ENCODE results near the gene MAST3. TPM values are rescaled to one million over a fixed set of nuclear protein-coding genes. Genes with fewer than 3 reads are reported as not detected.

The MAST3 gene
- total RNA-seq, 1 donor from 2014 or later: 48.6 TPM

- ATAC-seq (ENCODE audit: low read depth) (peak; percentile 97), DNase-seq (peak; percentile 90)
- TF ChIP-seq, protein P1, sequence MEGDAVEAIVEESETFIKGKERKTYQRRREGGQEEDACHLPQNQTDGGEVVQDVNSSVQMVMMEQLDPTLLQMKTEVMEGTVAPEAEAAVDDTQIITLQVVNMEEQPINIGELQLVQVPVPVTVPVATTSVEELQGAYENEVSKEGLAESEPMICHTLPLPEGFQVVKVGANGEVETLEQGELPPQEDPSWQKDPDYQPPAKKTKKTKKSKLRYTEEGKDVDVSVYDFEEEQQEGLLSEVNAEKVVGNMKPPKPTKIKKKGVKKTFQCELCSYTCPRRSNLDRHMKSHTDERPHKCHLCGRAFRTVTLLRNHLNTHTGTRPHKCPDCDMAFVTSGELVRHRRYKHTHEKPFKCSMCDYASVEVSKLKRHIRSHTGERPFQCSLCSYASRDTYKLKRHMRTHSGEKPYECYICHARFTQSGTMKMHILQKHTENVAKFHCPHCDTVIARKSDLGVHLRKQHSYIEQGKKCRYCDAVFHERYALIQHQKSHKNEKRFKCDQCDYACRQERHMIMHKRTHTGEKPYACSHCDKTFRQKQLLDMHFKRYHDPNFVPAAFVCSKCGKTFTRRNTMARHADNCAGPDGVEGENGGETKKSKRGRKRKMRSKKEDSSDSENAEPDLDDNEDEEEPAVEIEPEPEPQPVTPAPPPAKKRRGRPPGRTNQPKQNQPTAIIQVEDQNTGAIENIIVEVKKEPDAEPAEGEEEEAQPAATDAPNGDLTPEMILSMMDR (IDR thresholded peaks at IDR 0.05): no peak
- H3K4me3 Mint-ChIP-seq: peak overlapping the region; percentile 24
- intact Hi-C loops (cut with micrococcal nuclease): loop anchor here (1.0 kb wide), 3 partner anchors 8 to 90 kb away; no protein-coding TSS in a partner anchor
- CTCF ChIA-PET: interaction anchor here (0.7 to 2.1 kb wide), 5 partner anchors 10 to 91 kb away, joined by 3 to 15 read pairs (median 3); no protein-coding TSS in a partner anchor
- POLR2A ChIA-PET: interaction anchor here (0.5 to 3.4 kb wide), 13 partner anchors 10 to 302 kb away, joined by 3 to 14 read pairs (median 5); partner anchors contain the start of gene MPV17L2
- H3K4me1 Mint-ChIP-seq: peaks cover 16% of the 10 kb centered on the region
- no peaks in the 10 kb centered on the region for H3K27me3 Mint-ChIP-seq
- peak overlapping the region; percentile 18 for H3K27ac Mint-ChIP-seq
- H3K36me3 Mint-ChIP-seq (ENCODE audit: low read depth): peaks cover 22% of the 10 kb centered on the region
- H3K9me3 Mint-ChIP-seq: no peaks in the 10 kb centered on the region
These were observed 63.5 kb downstream of the MAST3 start for GRCh38 chr19:18160971-18161635.

DNA sequence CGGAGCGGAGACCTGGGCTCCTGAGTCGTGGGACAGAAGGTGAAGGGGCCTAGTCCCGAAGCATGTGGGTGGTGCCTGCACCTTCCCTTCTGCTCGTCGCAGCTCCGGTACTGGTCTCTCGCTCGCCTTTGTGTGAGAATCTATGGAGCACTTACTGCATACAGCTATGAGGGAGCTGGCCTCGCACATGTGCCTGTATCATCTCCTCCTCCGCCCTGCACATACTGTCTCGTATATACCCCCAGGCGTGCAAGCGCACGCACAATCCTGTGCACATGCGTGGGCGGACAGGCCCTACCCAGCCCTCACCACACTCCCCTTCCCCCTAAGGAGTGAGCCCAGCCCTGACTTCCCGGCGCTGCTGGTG is 64.0 kb downstream of the MAST3 start:
- intact Hi-C loops (cut with micrococcal nuclease): loop anchor here (1.0 kb wide), 3 partner anchors 8 to 90 kb away; no protein-coding TSS in a partner anchor
- DNase-seq (no peak), ATAC-seq (ENCODE audit: low read depth) (no peak)
- no peak overlapping the region for H3K27ac Mint-ChIP-seq
- no peaks in the 10 kb centered on the region for H3K9me3 Mint-ChIP-seq
- no peak overlapping the region for H3K4me3 Mint-ChIP-seq
- TF ChIP-seq, protein P1 (IDR thresholded peaks at IDR 0.05): no peak
- H3K4me1 Mint-ChIP-seq: peaks cover 13% of the 10 kb centered on the region
- POLR2A ChIA-PET: interaction anchor here (0.5 to 3.4 kb wide), 7 partner anchors 9 to 118 kb away, joined by 3 to 14 read pairs (median 7); partner anchors contain the start of gene MPV17L2
- H3K27me3 Mint-ChIP-seq: no peaks in the 10 kb centered on the region
- peaks cover 21% of the 10 kb centered on the region for H3K36me3 Mint-ChIP-seq (ENCODE audit: low read depth)
- CTCF ChIA-PET: interaction anchor here (0.7 to 2.1 kb wide), 5 partner anchors 9 to 91 kb away, joined by 3 to 15 read pairs (median 3); no protein-coding TSS in a partner anchor

- Mint-ChIP-seq H3K4me1 (peaks cover 26% of the 10 kb centered on the region), H3K27me3 (no peaks in the 10 kb centered on the region), H3K9me3 (no peaks in the 10 kb centered on the region), H3K27ac (no peak overlapping the region), H3K4me3 (no peak overlapping the region), H3K36me3 (ENCODE audit: low read depth) (peaks cover 35% of the 10 kb centered on the region)
- DNase-seq (no peak), ATAC-seq (ENCODE audit: low read depth) (no peak)
- ChIA-PET POLR2A (interaction anchor here (0.6 to 1.9 kb wide), 4 partner anchors 12 to 140 kb away, joined by 3 to 6 read pairs (median 5); partner anchors contain the start of genes MPV17L2 and PIK3R2), CTCF (interaction anchor here (1.0 to 1.3 kb wide), 2 partner anchors 9 to 87 kb away, joined by 3 read pairs; no protein-coding TSS in a partner anchor)
- intact Hi-C loops (cut with micrococcal nuclease): no loop called here
- TF ChIP-seq, protein P1 (IDR thresholded peaks at IDR 0.05): no peak
These were observed 66.5 kb downstream of the MAST3 start for GRCh38 chr19:18164072-18164471.

- Mint-ChIP-seq H3K27ac (no peak overlapping the region), H3K4me1 (peaks cover 36% of the 10 kb centered on the region), H3K9me3 (no peaks in the 10 kb centered on the region), H3K36me3 (ENCODE audit: low read depth) (peaks cover 34% of the 10 kb centered on the region), H3K4me3 (no peak overlapping the region), H3K27me3 (no peaks in the 10 kb centered on the region)
- POLR2A ChIA-PET: interaction anchor here (0.5 to 1.9 kb wide), 9 partner anchors 14 to 137 kb away, joined by 3 to 8 read pairs (median 4); partner anchors contain the start of genes MPV17L2 and PIK3R2
- CTCF ChIA-PET: interaction anchor here (0.6 to 0.7 kb wide), 2 partner anchors 18 to 166 kb away, joined by 3 to 4 read pairs; no protein-coding TSS in a partner anchor
- intact Hi-C loops (cut with micrococcal nuclease): no loop called here
- TF ChIP-seq, protein P1 (IDR thresholded peaks at IDR 0.05): no peak
- DNase-seq: no peak
- ATAC-seq (ENCODE audit: low read depth): no peak
These were observed 68.4 kb downstream of the MAST3 start for GRCh38 chr19:18165794-18166544.

All from activated B cell treated with CpG ODN at 0.5 μM for 24 hours (primary cell).